Stimulated activated CD4-positive, alpha-beta T cell treated with anti-CD3 and anti-CD28 coated beads, TNF-alpha, amount 100 ng/mL, for 48 hours (primary cell): ENCODE measurements around the gene CDC14B.

Source experiments
- DNase-seq, 3 donors: peaks; one replicate each; pipeline ENCODE4 v3.0.0-alpha.2; 2020; ENCODE audit warnings: low read depth in 3 of 3

The CDC14B gene

DNA sequence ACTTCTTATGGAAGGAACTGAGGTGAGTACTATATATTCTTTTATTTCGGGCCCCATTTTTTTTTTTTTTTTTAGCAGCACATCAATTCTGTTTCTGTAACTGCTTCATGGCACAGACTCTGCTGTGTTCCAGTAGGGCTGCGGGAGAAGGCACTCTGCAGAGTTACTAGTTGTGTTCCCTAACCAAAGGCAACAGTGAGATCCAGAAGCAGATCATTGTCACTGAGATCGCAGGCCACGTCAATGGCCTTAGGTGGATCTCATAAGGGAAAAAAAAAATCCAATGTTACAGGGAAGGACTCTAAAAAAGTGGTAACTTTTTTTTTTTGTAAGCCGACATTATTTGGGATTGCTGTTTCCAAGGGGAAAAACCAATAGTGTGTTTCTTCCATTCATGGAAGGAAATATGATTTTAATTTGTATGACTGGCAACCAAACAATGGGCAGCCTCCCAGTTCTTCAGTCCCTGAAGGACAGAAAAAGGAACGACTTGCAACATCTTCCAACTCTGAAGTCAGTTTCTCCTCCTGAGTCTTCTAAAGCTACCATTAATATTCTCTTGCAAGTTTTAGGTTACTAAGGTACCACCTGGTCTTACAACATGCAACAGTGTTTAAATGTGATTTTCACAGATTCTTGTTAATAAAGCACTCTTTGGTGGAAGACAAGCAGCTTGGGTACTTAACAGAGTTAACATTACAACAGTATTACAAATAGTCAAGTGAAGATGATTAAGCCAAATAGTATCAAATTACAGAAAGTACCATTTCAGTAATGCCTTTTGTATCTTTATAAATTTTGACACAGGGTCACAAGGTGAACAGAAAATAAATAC lies 116.9 kb downstream of the CDC14B start:
- no peak for DNase-seq

- DNase-seq, result no peak
Observed at GRCh38 chr9:96501633-96502538, 117.8 kb downstream of the CDC14B start.

GRCh38 chr9:96500696-96501632 lies 118.7 kb downstream of the CDC14B start:
- DNase-seq, result no peak

DNA sequence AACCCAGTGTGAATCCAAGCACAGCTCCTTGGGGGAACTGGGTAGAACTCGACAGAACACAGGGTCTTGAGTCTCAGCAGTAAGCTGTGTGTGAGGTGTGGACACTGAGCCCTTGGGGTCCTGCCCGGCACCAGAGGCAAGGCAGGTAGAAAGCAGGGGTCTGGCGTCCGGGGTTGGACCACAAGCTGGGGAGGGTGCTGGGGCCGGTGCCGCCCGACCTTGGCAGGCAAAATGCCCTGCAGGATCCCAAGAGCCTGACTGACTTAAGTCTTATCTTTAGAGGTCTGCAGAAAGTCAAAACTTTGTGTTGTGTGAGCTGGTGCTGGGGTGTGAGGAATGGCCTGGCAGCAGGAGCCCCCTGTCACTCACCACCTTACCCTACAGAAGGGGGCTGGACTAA lies 120.4 kb downstream of the CDC14B start:
- no peak for DNase-seq

GRCh38 chr9:96498796-96499195 lies 120.8 kb downstream of the CDC14B start:
- no peak for DNase-seq

GRCh38 chr9:96497117-96497399 lies 122.6 kb downstream of the CDC14B start:
- DNase-seq, result no peak

DNA sequence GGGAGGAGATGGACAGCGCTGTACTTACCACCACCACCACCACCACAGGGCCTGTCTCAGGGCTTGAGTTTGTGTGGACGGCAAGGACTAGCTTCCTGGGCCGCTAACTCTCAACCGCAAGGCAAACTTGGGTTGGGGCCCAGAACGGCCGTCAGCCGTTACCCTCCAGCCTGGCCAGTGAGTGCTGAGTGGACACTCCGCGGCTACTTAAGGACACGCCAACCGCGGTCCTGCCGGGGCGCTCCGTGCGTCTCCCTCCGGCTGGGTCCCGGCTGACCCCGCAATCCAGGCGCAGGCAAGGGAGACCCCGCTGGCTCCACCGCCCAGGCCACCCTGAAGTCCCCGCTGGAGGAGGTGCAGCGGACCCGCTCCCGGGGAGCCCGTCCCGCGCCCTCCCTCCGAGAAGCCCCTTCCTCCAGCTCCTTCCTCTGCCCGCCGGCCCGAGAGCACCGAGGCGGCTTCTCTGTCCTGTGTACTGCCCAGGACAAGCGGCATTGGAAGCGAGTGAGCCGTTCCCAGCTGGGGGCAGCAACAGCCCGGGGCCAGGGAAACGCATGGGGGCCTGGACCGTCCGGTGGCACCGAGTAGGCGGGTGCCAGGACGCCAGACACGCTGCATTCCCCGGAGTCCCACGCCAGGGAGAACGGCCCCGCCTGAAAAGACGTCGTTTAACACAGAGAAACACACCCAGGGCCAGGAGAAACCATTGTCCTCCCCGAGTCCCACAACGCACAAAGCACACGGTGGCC lies 123.1 kb downstream of the CDC14B start:
- no peak for DNase-seq

GRCh38 chr9:96495341-96495740 lies 124.3 kb downstream of the CDC14B start:
- no peak for DNase-seq

DNA sequence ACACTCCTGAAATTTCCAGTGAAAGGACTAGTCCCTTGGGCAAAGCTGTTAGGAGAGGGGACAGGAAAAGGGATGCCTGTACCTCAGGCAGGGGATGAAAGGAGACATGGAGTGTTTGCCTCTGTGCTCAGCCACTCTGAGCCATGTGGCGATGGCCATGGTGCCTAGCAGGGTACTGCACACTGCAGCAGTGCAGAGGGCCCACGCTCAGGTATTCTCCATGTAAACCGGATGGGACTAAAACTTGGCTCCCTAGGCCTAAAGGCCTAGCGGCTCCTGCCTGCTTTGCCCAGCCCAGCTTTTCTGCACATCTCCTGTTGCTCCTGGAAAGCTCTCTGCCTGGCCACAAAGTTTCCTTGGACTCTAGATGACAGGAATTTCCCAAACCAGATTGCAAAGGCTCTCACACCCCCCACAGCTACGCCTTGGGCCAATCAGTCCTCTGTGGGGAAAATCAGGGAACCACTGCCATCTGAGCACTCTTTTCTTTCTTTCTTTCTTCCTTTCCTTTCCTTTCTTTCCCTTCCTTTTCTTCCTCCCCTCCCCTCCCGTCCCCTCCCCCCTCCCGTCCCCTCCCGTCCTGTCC lies 125.3 kb downstream of the CDC14B start:
- DNase-seq, result no peak

DNA sequence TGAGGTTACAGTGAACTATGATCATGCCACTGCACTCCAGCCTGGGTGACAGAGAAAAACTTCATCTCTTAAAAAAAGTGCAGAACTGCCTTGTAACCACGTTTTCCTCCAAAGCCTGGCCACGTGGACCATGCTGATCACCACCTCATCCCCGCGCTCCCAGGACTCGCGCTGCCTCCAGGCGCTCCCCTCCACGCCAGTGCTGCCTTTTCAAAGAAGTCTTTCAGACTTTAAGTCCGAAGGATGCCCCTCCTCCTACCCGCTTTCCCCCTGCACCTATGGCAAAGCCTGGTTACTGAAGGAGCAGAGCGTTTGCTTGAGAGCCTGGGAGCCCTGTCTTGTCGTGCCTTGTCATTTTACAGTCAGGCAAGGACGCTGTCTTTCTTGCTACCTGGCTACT lies 125.9 kb downstream of the CDC14B start:
- no peak for DNase-seq

DNA sequence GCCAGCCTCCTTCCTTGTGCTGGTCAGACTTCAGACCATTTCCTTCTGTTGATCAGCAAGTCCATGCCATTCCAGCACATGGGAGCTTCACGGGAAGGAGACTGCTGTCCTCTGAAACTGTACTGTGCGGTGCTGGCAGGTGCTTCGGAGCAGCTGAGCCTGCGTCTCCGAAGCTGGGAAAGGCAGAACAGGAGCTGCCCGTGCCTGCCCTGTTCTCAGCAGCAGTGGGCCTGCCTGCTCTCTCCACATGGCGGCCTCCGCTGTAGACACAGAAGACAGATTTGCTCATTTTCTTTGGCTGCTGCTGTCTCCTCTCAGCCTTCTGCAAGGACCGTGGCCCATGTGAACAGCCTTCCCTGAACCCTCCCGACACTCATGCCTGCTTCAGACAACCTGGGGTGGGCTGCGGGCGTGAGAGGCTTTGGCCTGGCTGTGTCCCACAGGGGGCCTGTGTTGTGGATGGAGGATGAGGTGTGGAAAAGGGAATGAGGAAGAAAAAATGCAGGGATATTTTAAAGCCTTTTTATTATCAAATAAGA lies 126.6 kb downstream of the CDC14B start:
- DNase-seq, result no peak

DNA sequence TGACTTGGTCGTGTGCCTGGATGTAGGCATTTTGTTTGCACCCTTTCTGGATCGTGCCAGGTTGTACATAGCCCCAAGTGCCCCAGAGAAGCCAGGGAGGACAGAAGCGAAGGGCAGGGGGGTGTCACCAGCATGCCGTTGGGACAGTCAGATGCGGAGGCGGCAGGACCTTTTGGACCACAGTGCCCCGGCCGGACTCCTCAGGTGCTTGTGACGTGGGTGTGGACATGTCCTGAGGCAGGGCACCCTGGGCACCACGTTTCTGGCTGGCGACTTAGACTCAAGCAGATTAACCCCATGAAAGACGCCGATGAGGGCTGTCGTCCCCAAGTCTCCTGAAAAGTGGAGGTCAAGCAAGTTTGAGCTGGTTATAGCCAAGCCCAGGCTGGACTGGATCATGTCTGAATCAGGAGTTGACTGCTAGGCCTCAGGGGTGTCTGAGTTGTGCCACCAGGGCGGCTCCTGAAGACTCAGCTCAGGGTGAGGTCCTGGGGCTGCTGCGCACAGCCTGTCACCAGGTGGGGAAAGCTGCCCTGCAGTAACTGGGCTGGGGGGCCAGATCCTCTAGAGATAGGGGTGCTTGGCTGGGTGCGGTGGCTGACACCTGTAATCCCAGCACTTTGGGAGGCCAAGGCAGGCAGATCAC lies 127.6 kb downstream of the CDC14B start:
- no peak for DNase-seq

DNA sequence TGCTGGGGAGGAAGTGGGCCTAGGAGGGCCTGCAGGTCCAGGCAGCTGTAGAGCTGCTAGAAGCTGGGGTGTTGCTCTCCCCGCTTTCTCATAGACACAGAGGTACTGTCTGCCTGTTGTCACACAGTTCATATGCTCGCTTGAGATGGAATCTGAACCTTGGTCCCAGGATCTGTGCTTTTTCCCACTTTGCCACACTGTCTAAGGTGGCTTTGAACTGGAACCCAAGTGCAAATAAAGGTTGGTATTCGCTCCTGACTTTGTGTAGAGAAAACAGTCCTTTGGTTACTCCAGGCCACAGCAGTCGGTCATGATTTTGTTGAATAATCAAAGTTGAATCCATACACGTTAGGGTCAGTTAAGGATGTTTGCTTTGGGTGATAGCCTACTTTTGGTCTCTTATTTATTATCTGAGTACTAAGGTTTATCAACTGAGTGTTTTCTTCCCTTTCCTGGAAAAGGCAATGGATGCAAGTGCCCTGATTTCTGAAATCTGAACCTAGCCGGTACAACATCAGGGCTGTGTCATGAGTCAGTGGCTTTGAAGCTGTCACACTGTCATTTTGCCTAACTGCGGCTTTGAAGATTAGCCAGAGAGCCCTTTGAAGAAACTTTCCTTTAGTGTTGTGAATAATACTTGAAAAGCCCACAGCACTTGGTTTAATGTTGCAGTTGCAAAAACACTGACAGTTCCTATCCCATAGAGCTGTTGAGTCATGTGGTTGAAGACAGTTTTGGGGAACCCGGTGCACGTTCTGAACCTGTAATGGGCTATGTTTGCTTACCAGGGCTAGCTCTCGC lies 128.4 kb downstream of the CDC14B start:
- DNase-seq, result peak in 2 of 3 donors; percentile 2 to 8

DNA sequence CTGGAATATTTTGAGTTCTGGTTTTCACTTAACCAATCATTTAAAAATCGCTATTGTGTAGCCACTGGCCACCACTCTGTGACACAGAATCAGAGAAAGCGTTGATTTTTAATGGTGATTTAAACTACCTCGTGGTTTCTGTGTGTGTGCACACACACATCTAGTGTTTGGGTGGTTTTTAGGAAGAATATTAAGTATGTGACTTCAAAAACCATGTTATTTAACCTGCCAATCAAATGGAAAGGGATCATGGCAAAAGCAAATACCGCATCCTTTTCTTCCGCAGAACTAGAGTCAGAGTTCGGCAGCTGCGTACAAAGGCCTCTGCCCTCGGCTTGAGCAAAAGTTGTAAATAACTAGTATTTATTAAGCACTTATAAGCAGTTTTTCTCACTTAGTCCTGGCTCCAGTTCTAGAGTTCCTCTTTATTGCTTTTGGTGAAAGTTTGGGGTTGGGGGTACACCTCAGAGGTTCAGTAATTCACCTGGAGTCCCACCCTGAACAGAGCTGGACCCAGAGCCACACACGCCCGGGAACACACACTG lies 129.0 kb downstream of the CDC14B start:
- DNase-seq, result no peak

DNA sequence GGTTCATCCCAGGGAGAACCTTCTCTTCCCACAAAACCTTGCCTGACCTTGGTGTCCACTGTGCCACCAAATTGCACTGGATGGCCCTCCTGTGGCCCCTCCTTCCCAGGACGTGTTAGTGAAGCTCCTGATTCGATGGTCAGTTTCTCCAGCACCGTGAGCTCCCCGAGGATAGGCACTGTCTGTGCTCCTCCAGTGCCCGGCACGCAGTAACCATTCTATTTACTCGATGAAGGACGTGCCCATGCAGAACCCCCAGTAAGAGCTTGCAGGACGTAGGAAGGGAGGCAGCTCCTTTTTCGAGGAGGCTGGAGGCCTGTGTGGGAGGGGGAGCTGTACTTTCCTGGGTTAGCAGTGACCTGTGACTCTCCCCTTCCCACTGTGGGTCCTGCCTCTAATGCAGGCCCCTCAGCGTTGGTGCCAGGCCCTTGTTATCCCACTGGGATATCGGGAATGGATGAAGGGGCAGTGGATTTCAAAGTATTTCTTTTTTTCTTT lies 130.1 kb downstream of the CDC14B start:
- DNase-seq, result no peak

DNA sequence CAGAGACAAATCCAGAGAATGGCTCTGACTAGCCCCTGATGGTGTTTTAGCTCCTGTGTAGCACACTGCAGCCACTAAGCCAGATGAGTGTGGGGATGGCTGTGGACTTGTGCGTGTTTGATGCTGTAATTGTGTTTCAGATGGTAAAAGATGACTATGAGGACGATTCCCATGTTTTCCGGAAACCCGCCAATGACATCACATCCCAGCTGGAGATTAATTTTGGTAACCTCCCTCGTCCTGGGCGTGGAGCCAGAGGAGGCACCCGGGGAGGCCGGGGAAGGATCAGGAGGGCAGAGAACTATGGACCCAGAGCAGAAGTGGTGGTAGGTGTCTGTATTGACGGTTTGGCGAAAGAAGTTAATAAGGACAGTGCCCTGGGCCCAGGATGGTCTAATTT lies 131.7 kb downstream of the CDC14B start:
- DNase-seq, result no peak

DNA sequence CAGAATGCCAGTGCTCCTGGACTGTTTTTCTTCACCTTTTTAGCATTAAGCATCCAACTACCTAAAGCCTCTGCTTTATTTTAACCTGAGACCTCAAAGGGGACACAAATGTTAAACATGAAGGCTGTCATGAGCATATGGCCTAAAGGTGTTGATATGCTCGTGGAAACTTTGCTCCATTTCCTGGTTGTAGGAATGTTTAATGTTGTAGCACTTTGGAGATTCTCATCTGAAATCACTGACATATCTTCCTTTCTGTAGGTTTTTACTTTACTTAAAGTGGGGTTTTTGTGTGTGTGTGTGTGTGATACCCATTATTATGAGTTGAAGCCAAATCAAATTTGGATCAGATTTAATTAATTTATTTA lies 132.6 kb downstream of the CDC14B start:
- DNase-seq, result no peak

DNA sequence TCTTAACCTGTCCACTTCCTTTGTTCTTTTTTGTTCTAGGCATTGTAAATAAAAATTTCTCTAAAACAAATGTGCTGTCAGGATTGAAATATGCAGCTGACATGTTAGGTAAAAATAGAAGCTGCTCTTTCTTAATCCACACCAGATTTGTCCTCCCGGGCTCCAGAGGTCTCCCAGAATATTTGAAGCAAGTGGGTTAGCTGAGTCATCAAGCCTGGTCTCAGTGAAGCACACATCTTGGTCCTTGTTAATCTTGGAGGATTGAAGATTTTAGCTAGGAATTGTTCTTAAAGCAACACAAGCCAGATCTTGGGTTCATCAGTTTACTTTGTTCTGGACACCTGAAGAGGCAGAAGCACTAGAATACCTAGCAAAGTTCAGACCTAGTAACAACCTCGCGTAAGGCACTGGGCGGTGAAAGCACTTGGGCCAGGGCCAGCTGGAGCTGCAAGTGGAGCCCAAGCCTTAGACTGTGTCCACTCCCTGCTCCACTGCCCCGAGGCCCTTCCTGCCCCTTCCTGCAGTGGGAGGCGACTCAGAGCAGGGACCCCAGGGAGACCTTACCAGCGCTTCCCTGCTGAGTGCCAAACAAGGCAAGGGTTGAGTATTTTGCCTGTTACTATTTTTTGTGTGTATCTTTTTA lies 133.1 kb downstream of the CDC14B start:
- DNase-seq, result no peak
